SU-DHL-6 (cell line): ENCODE measurements around the gene SPTBN1.

Source experiments
- EZH2phosphoT487 ChIP-seq: fragments of 200-600 bp; sonication (generic), shearing (Covaris generic); conservative IDR thresholded peaks from 2 replicates; pipeline ENCODE4 v1.6.1; 2018; ENCODE audit warnings: mild to moderate bottlenecking, antibody characterized with exemption, low read length, moderate library complexity, mixed read lengths
- TF ChIP-seq, protein P1 (sequence below): fragments of 200-600 bp; sonication (generic); IDR thresholded peaks from one replicate; pipeline ENCODE4 v1.5.1; 2017; ENCODE audit warnings: antibody characterized with exemption, mild to moderate bottlenecking, low read length, moderate library complexity; ENCODE audit not compliant: insufficient read depth, poor library complexity, severe bottlenecking

DNA sequence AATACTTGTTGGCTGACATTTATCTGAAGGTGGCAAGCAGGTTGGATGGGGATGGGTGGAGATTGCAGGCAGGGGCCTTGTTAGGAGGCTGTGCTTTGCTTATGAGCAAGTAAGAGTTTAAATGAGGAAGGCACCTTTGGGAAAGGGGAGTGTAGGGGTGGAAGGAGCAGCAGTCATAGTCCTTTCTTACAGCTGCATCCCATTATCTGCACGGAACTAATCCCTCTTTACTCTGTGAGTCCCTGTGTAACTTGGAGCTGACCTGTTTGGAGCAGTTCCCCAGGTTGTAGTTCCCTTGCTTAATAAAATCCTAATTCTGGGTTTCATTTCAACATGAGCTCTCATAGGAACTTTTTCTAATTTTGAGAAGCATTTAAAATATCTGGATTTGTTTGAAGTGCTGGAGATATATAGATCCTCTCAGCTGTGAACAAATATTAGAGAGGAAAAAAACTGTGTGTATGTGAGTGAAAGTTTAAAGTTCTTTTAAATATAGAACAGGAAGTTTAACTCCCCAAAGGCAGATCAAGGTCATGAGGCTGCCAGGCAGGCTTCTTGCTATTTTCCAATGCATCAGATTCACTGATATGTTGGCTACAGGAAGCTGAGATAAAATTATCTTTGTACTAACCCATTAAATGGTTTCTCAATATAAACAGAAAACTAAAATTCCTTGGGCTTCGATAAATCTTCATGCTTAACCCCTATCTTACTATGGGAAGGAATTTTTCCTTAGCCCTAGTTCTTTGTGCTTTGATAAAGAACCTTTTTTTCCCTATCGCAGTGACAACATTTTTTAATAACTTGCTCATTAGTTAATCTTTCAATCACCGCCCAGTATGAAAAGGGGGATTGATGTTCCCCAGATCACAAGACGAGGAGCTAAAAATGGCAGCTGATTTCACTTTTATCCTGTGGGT lies 162.8 kb downstream of the SPTBN1 start:
- TF ChIP-seq, protein P1, sequence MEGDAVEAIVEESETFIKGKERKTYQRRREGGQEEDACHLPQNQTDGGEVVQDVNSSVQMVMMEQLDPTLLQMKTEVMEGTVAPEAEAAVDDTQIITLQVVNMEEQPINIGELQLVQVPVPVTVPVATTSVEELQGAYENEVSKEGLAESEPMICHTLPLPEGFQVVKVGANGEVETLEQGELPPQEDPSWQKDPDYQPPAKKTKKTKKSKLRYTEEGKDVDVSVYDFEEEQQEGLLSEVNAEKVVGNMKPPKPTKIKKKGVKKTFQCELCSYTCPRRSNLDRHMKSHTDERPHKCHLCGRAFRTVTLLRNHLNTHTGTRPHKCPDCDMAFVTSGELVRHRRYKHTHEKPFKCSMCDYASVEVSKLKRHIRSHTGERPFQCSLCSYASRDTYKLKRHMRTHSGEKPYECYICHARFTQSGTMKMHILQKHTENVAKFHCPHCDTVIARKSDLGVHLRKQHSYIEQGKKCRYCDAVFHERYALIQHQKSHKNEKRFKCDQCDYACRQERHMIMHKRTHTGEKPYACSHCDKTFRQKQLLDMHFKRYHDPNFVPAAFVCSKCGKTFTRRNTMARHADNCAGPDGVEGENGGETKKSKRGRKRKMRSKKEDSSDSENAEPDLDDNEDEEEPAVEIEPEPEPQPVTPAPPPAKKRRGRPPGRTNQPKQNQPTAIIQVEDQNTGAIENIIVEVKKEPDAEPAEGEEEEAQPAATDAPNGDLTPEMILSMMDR, result no peak
- no peak for TF ChIP-seq EZH2phosphoT487
